ENCODE results near the gene IL22.

The IL22 gene

DNA sequence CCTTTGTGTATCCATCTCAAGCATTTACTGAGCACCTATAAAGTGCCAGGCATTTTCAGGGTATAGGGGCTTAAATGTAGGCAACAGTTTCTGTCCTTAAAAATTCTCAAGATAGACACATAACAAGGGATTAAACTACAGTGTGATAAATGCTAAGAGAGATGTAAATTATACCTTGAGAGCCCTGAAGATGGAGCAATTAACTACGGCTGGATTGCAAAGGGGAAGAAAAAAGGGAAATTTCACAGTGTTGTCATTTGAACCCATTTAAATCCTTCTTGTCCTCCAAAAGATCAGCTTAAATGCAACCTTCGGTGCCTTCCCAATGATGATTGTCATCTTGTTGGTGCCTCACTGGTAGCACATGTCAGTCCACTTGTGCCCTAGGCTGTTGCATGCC lies 16.3 kb downstream of the IL22 start:
- DNase-seq (ENCODE audit: low spot score) = no peak
- TF ChIP-seq, protein P1, sequence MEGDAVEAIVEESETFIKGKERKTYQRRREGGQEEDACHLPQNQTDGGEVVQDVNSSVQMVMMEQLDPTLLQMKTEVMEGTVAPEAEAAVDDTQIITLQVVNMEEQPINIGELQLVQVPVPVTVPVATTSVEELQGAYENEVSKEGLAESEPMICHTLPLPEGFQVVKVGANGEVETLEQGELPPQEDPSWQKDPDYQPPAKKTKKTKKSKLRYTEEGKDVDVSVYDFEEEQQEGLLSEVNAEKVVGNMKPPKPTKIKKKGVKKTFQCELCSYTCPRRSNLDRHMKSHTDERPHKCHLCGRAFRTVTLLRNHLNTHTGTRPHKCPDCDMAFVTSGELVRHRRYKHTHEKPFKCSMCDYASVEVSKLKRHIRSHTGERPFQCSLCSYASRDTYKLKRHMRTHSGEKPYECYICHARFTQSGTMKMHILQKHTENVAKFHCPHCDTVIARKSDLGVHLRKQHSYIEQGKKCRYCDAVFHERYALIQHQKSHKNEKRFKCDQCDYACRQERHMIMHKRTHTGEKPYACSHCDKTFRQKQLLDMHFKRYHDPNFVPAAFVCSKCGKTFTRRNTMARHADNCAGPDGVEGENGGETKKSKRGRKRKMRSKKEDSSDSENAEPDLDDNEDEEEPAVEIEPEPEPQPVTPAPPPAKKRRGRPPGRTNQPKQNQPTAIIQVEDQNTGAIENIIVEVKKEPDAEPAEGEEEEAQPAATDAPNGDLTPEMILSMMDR (IDR thresholded peaks at IDR 0.05; ENCODE audit: borderline replicate concordance, control extremely low read depth, extremely low read depth, insufficient read depth, missing control alignments) = no peak
- in situ Hi-C loops (cut with MboI; ENCODE audit: low sequenced_read_pairs, unreplicated experiment) = loop anchor here (5.0 kb wide), 1 partner anchor 75 kb away; no protein-coding TSS in a partner anchor

DNA sequence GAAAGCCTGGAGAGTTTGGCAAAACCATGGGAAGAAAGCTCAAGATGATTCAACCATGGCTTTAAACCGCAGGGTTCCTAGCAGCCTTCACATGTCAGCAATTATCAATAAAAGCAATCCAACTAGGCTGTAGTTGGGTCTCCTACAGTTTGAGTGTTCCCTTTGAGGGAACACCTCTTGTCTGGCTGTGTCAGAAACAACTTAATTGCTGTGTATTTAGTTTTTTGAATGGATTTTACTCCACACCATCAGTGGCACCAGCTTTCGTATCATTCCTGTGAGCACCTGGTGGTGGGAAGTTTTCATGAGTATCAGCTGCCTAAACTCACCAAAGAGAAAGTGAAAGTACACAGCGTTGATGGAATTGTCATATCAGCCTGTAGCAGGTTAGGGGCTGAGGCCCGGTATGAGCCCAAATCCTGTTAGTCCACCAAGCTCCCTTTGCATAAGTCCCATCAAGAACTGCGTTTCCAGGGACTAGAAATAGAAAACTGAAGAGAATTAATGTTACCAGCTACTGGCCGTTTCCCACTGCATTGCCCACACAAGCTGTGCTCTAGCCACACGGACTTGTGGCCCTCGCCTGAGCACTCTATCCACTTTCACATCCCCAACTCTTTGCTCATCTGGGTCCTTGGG lies 16.9 kb downstream of the IL22 start:
- TF ChIP-seq, protein P1 (IDR thresholded peaks at IDR 0.05; ENCODE audit: borderline replicate concordance, control extremely low read depth, extremely low read depth, insufficient read depth, missing control alignments) = no peak
- DNase-seq (ENCODE audit: low spot score) = peak; percentile 27
- in situ Hi-C loops (cut with MboI; ENCODE audit: low sequenced_read_pairs, unreplicated experiment) = loop anchor here (5.0 kb wide), 1 partner anchor 76 kb away; no protein-coding TSS in a partner anchor

DNA sequence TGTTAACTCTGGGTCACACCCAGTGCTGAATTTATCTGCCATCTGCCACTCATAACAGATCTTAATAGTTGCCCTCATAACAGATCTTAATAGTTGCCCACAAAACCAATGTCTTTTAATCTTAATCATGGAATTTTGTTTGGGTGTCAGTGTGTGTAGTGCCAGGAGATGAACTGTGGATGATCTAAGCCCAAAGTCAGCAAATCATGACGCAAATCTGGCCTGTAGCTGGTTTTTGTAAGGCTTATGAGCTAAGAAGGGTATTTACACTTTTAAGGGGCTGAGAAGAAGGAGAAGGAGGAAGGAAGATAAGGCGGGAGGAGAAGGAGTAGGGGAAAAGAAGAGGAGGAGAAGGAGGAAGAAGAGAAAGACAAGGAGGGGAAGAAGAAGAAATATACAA lies 17.8 kb downstream of the IL22 start:
- in situ Hi-C loops (cut with MboI; ENCODE audit: low sequenced_read_pairs, unreplicated experiment) = loop anchor here (5.0 kb wide), 1 partner anchor 77 kb away; no protein-coding TSS in a partner anchor
- TF ChIP-seq, protein P1 (IDR thresholded peaks at IDR 0.05; ENCODE audit: borderline replicate concordance, control extremely low read depth, extremely low read depth, insufficient read depth, missing control alignments) = no peak

DNA sequence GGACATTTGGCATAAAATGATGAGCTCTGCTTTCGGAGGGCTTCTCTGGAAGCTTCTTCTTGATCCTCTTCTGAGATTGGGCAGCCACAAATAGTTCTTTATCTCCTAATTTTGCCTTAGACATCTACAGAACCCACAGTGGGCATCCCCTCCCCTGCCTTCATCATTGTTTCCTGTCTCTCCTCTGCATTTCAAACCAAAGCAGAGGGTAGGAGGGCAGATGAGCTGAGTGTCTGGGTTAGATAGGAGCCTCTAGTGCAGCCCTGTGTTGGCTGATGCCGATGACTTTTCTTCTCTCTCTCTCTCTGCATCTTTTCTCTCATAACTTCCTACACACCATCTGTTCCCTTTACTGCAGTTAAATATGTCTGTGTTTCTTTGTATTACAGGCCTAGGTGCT lies 19.3 kb downstream of the IL22 start:
- TF ChIP-seq, protein P1 (IDR thresholded peaks at IDR 0.05; ENCODE audit: borderline replicate concordance, control extremely low read depth, extremely low read depth, insufficient read depth, missing control alignments) = no peak
- in situ Hi-C loops (cut with MboI; ENCODE audit: low sequenced_read_pairs, unreplicated experiment) = no loop called here
- DNase-seq (ENCODE audit: low spot score) = no peak

More for the DNA sequence above, 17.8 kb downstream of the IL22 start:
- no peak for DNase-seq (ENCODE audit: low spot score)

DNA sequence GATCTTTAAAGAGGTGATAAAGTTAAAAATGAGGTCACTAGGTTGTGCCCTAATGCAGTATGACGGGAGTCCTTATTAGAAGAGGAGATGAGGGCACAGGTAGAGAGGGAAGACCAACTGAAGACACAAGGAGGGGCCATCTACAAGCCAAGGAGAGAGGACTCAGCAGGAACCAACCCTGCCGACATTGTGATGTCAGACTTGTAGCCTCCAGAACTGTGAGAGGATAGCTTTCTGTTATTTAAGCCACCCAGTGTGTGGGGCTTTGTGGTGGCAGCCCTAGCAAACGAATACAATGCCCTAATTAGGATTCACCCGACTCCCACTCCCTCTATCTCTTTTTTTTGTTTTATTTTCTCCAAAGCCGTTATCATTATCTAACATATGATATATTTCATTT lies 19.9 kb downstream of the IL22 start:
- TF ChIP-seq, protein P1 (IDR thresholded peaks at IDR 0.05; ENCODE audit: borderline replicate concordance, control extremely low read depth, extremely low read depth, insufficient read depth, missing control alignments) = no peak
- in situ Hi-C loops (cut with MboI; ENCODE audit: low sequenced_read_pairs, unreplicated experiment) = no loop called here
- no peak for DNase-seq (ENCODE audit: low spot score)

DNA sequence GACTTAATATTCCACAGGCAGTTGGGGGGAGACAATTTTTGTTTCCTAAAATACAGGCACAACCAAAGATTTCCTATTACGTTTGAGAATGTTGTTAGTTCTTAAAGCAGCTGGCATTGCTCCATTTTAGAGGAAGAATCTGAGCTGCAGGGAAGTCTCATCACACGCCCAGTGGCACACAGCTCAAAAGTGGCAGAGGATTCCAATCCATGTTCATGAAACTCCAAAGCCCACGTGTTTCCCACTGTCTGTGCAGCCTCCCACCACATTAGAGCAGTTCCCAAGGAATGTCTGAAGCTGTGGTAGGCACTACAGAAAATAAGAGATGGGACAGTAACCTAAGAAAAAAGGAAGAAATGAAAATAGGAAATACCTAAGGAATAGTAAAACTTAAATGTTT lies 21.7 kb downstream of the IL22 start:
- TF ChIP-seq, protein P1 (IDR thresholded peaks at IDR 0.05; ENCODE audit: borderline replicate concordance, control extremely low read depth, extremely low read depth, insufficient read depth, missing control alignments) = no peak
- DNase-seq (ENCODE audit: low spot score) = no peak
- in situ Hi-C loops (cut with MboI; ENCODE audit: low sequenced_read_pairs, unreplicated experiment) = no loop called here

Measured in GM13976 (cell line).